Stimulated activated CD4-positive, alpha-beta T cell treated with anti-CD3 and anti-CD28 coated beads, Interleukin-12 subunit alpha, Interleukin-12 subunit beta, amount 100 ng/mL, for 24 hours (primary cell): ENCODE results near the gene ELMO1.
A peak's percentile ranks its signal among the peaks of the same experiment; 100 is the strongest.

Experiments used
- DNase-seq, 2 experiments: peaks; one replicate each; pipeline ENCODE4 v3.0.0-alpha.2; 2020; ENCODE audit warnings: low read depth in 2 of 2

Gene ELMO1

DNA sequence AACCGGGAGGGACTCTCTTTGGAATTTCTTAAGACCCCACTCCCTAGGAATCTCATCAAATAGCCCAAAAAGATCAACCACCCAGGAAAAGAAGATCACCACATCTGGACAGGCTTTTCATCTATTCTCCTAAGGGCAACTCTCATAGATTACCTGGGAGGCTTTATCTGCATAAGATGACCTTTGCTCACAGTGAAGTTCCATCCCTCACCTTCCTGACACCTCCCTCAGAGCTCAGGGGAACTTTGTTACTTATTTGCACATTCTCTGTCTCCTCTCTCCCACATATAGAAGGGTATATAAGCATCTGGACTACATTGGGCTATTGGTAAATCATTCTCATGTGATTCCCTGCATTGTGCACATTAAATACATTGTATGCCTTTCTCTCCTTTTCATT, 80.1 kb downstream of the ELMO1 start:
- no peak for DNase-seq

DNA sequence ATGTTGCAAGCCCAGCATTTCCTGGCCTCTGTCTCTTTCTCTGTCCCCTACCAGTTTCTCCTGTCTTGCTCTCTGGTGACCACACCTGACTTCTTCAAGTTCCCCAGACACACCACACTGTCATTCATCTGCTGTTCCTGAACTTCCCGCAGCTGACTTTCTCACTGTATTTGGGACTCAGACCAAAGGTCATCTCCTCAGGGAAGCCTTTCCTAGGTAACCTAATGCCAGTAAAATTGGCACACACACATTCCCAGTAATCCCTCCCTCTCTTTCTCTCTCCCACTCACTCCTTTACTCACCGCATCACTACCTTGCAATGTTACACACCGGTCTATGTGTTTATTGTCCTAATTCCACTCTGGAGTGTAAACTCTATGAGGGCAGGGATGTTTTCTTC, 81.7 kb downstream of the ELMO1 start:
- no peak for DNase-seq

DNA sequence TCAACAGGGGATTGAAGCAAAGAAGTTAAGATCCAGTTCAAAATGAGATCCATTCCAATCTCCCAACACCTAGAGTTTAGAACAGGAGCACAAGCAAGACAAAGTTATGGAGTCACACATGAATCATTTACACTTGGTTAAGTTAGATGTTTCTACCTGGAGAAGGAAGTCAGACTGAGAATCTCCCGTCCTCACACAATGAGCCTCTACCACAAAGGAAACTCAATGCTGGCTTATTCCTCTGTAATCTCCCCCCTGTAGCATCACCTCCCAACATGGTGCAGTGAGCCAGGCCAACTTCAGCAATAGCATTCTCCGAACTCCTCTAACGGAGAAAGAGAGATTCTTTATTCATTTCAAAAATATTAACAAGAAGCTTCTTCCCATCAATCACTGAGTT, 82.2 kb downstream of the ELMO1 start:
- DNase-seq: no peak

DNA sequence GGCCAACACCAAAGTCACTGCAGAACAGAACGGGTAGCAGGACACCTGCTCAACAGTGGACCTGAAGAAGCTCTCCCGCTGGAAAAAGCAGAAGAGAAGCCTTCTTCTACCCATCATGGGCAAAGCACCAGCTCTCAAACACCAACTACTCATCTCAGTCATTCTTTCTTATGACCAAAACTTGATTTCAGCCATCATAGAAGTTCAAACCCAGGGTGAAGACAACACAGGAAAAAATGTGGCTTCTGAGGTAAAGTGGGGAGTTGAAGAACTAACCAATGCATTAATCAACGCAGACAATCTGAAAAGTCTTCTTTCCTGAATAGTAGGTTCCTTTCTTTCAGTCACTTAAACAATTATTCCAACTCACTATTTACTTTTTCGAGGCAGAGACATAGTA, 83.3 kb downstream of the ELMO1 start:
- no peak for DNase-seq

DNA sequence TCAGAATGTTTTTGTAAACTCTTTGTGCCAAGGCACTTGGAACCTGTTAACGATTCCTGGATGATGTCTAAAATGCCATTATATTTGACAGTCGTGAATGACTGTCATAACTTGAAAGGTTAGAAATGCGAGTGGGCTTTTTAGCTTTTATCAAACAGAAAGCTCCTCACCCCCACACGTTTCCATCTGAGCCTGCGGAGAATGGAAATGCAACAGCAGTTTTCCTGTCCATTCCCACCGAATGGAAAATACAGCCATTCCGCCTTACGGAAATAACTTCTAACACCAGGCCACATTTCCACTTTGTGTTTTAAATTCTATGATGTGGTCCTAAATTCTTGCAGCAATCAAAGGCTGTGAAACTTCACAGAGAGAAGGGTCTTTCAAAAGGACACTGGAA, 83.8 kb downstream of the ELMO1 start:
- no peak for DNase-seq

DNA sequence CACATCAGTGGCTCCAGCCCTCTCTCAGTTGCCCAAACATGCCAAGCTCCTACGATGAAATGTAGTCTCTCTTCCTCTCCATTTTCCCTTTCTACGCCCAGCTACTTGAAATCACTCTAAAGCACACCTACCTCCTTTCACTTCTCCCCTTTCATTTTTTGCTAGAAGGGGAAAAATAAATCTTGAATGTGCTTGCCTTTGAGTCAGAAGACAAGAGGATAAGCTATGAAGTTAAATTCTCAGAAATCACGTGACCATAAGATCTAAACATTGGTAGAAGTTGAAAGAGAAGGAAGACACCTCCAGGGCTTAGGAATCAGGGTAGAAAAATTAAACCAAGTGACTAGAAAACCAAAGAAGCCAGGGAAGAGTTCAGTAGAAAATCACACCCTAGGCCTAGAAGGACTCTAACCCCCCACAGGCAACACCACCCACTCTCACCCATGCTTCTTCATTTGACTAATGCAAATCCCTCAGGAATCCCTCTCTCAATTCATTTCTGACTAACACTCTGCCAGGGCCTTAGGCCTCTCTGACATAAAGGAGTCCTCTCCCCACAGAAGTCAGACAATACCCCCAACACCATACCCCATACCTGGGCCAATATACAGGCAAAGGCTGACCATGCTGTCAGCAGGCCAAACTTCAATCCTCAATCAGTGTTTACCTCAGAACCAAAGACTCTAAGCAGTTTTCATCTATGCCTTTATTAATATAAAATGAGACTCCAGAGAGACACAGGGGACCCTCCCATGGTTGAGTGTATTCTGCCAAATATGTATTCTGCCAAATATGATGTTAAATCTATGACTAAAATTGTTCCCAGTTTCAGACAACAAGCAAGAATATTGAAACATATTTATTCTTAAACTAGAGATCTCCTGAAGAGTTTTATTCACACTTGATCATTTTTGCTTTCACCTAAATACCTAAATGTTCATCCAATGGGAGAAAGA, 84.8 kb downstream of the ELMO1 start:
- no peak for DNase-seq

DNA sequence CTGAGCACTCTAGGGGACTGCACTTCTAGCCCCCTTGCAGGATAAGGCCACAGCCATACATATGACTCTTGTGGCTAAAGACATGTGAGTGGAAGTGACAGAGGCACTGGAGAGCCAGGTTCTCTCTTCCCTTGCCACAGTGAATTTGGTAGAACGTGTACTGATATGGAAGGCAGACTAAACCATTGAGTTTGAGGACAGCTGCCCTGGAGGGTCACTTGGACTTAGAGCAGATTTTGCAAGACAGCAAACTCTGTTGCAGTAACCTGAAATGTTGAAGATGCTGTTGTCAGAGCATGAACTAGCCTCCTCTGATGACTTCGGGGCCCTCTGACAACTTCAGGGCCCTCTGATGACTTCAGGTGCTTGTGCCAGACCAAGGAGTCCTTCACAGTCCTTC, 85.9 kb downstream of the ELMO1 start:
- no peak for DNase-seq

DNA sequence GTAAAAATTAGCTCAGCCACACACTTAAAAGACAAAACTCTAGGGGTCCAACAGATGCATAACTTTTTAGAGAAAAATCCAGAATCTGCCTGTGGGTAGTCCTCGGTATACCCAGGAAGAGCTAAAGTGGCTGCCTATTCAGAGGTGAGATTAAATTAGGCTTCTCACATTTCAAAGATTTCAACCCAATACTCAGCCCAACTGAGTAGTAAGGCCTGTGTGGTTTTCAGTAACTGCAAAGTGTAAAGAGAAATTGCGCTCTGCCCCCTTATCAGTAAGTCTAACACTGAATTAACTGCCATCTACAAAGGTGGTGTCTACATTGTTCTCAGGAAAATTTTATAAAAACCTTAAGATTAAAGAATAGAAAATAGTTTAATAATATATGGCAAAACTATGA, 88.2 kb downstream of the ELMO1 start:
- DNase-seq: no peak

DNA sequence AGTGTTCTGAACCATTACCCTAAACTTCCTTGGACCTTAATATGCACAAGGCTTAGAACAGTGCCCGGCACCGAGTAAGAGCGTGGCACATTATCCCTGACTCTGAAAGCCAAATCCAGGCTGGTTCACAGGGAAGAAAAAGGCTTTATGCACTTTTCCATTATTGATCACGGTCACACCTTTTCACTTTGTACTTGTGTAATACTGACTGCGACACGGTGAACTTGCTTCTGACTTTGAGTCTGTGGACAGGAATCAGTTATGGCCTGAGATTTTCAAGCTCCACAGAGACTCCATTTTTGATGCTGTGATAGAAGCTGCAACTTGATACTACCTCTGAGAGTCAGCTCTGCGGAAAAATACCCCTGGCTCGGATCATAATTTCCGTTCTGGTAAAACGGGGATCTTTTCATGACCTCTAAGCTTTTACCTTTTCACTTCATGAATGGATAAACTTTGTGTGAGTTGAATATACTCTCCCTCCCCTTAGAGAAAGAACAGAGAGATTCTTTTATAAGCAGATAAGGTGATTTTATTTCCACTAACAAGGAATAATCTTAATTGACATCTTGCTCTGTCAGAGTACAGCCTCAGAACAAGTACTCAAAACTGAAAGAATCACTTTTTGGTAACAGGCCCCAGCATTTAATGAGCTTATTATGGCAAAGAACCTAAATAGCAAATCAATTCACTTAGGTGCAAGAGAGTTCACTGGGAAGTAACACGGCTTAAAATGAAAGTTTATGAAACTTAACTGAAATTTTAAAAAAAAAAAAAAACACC, 88.8 kb downstream of the ELMO1 start:
- no peak for DNase-seq

DNA sequence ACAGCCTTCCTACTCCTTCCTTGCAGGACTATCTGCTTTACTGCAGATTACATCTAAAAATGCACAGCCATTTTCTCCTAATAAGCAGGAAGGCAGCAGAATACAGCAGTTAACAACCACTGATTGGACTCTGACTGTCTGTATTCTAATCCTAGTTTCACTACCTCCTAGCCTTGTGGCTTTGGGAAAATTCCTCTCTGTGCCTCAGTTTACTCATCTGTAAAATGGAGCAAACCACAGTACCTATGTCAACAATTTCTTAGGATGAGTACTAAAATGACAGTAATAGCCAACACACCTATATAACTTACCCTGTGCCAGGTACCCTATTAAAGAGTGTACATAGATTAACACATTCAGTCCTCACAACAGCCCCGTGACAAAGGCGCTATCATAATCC, 89.5 kb downstream of the ELMO1 start:
- no peak for DNase-seq

DNA sequence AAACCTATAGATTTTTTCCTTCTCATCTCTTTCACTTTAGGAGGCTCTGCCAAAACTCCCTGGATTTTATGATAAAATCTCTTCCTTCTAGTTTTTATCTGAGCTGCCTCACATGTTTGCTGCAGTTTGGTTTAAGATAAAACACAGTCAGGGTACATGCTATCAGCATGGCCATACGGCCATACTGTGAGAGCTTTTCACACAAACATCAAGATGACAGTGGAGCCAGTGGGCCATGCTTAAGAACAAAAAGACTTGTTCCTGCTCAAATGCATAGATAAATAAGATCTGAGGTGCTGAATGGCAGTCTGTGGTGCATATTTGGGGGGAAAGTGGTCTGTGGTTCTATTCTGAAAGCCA, 91.0 kb downstream of the ELMO1 start:
- no peak for DNase-seq

DNA sequence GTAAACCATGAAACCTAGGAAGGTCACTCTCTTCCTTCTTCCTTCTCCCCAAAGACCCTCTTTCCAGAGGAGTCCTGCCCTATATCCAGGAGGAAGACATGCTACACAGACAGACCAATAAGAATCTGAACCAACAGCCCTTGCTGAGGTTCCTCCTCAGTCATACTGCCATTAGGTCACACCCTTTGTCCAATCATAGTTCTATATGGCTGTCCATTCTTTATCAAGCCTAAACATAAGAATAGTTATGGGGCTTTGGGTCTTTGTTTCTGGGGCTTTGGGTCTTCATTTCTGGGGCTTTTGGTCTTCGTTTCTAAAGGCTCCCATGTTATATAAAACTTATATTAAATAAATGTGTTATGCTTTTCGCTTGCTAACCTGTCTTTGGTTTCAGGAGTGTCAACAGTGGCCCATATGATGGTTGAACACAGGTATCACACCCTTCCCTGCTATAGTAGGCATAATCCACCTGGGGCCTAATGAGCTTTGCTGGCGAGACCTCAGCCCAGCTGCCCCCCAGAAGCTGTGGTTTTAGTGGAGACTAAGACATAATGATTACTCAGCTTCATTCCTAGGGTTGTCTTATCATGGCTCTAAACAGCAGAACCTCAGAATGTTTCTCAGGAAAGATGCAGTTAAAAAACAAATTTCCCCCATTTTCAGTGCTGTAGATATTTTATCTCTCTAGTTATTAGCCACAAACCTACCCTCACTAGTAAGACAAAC, 91.6 kb downstream of the ELMO1 start:
- DNase-seq: no peak

DNA sequence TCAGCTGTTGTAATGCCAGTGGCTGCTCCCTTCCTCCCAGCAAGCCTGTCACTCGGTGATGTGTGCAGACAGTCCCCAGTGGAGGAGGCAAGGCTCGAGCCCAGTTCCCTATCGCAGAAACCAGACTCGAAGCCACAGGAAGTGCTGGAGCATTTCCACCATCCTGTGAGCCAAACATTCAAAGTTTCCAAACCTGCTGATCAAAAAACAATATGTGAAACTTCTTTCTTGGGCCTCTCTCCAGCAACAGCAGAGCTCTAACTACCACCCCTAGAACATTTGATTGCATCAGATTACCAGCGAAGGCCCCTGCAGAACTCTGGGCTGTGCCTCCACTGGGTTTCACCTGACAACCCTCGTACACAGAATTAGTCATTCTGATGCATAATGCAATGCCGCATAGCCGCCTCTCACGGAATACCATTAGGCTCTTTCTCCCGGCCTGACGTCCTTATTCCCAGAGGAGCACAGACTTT, 94.0 kb downstream of the ELMO1 start:
- peak; percentile 47 to 56 for DNase-seq

DNA sequence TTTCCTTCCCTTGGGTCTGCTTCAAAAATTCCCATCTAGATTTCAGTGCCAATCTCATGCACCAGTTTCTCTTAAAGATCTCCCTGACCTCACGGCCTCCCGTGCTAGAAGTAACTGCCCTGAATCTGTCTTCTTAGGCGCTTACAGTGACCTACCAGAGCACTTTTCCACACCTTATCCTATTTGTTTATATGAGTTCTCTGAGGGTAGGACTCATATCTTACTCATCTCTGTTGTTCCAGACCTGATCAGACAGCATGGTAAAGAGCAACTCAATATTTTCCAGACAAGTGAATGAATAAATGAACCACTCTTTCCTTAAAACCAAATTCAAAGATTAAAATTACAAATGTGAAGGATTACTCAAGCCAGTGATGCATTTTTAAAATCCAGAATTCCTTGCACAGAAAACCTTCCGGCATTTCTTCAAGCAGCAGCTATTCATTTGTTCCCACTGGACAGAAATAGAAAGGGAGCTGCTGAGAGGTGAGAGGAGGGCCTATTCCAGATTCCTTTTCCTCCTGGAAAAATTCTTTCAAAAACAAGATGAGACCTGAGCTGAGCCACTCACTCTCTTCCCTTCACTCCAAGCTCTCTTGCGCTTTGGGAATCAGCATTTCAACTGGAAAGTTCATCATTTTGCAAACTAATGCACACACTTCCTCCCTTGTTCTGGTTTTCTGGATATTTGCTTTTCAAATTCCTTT, 94.6 kb downstream of the ELMO1 start:
- no peak for DNase-seq

DNA sequence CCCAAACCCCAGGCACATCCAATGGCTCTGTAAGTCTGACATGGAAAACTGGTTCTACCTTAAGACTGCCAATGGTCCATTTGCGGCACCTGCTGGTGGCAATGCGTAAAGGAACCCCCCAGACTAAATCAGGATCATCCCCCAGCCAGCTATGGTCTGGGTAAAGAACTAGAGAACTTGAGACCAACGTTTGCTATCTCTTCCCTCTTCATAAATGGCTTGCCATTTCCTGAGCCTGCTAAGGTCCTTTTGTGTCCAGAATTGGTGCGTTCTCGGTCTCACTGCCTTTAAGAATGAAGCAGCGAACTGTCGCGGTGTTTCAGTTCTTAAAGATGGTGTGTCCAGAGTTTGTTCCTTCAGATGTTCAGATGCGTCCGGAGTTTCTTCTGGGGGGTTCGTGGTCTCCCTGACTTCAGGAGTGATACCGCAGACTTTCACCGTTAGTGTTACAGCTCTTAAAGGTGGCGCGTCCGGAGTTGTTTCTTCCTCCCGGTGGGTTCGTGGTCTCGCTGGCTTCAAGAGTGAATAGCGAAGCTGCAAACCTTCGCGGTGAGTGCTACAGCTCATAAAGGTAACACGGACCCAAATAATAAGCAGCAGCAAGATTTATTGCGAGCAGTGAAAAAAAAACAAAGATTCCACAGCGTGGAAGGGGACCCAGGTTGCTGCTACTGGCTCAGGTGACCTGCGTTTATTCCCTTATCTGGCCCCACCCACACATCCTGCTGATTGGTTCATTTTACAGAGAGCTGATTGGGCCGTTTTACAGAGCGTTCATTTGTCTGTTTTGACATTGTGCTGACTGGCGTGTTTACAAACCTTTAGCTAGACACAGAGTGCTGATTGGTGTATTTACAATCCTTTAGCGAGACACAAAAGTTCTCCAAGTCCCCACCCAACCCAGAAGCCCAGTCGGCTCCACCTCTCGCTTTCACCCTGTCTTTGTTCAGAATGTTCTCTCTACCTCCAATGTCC, 95.4 kb downstream of the ELMO1 start:
- DNase-seq: peak in 1 of 2 experiments; percentile 47

DNA sequence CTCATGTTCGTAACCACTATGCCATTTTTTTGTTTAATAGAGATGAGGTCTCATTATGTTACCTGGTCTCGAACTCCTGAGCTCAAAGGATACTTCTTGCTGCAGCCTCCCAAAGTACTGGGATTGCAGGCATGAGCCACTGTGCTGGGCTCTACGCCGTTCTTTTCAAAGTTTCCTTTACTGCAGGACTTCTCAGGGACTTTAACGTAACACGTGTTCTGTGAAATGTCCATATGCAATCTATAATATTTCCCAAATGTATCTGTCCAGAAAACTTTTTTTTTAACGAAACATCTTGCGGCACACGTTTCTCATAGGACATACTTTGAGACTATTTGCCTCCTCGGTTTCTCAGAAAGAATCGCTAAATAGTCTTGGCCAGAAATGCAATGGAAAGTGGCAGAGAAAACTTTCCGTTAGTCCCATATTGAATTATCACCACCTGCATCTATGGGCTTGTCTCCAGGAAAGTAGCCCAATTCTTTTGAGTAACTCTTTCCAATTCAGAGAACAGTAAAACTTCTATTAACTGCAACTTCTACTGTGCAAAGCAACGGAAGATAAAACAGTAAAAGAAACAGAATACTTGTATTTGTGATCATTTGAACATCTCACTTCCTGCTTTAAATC, 96.3 kb downstream of the ELMO1 start:
- DNase-seq: no peak

DNA sequence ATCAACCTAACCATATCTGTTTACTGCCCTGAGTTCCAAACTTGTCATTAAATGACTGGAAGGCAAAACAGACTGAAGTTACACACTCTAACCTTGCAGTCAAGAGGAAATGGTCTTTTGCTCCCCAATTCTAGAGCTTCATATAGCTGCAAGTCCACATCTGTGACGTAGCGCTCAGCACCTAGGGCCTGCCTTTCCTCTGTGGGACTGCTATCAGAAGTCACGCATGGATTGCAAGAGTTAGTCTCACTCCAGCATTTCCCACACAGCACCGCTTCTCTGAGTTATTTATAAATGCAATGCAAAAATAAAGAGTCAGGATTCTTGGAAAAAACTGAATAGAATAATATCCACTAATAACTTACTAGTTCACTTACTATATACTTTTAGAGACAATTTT, 96.9 kb downstream of the ELMO1 start:
- DNase-seq: no peak

DNA sequence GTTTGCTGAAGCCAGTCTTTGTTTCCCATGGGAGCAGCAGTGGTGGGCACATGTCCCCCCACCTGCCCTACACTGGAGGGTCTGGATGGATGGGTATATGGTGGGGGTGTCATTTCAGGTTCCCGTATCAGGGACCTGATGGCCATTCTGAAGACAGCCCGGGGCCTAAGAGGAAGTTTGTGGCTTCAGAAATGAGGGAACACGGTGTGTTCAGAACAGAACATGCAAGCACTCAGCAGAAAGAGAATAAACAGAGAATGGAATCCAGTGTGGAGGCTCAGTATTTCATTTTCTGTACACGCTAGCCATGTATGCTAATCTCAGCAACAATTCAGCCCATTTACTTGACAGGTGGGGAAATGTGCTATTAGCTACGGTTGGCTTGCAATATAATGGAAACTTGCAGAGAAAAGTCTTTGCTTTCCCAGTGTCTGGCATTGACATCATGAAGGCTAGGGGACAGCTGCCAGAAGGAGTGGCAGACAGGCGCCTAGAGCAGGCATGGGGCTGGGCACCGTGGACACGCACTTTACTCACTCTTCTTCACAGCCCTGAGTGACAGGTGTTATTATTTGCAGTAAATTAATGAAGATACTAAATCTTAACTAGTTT, 98.6 kb downstream of the ELMO1 start:
- DNase-seq: no peak

DNA sequence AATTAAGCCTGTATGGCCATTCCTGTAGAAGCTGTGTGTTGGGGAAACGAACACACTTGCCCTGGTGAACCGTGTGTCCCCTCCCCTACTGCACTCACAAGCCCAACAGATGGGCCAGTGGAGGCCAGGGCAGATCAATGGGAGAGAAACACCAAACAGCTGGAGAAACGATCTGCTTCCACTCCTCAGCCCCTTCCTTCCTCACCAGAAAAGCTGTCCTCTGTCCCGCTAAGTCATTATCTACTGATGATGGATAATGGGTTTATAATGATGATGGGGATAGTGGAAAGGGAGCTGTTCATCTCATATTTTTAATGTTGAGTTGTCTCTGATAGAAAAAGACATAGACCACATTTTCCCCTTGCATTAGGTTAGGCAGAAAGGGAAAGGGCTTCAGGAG, 99.7 kb downstream of the ELMO1 start:
- DNase-seq: no peak

DNA sequence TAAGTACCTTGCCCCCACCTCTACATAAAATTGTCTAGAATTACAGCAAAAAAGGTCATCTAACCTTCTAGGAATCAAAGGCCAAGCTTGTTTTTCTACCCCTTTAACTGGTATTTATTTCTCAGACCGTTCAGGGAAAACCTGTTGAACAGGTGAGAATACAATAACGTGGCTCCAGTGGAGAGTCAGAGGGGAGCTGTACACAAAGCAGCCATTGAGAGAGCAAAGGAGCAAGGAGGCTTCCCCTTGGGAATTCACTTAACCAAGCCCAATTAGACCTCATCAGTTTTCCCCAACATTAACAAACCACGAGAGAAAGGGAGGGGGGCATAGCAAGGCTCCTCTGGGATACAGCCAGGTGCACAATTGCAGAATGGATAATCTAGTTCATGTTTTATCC, 101.9 kb downstream of the ELMO1 start:
- no peak for DNase-seq
